Measurements from ENCODE around the gene ASB6. TPM values are rescaled to one million over a fixed set of nuclear protein-coding genes. Genes with fewer than 3 reads are reported as not detected.

The ASB6 gene
- total RNA-seq, 1 donor from 2014 or later = 18.1 TPM

- no peaks in the 10 kb centered on the region for H3K36me3 Mint-ChIP-seq (ENCODE audit: unreplicated experiment)
- no peak overlapping the region for H3K4me3 Mint-ChIP-seq (ENCODE audit: unreplicated experiment)
- no peaks in the 10 kb centered on the region for H3K9me3 Mint-ChIP-seq (ENCODE audit: unreplicated experiment)
- no peak for DNase-seq (ENCODE audit: extremely low spot score, unreplicated experiment)
- H3K27ac Mint-ChIP-seq (ENCODE audit: unreplicated experiment) = no peak overlapping the region
- peaks cover 22% of the 10 kb centered on the region for H3K4me1 Mint-ChIP-seq (ENCODE audit: unreplicated experiment)
- no peak for TF ChIP-seq CTCF (IDR thresholded peaks at IDR 0.05)
- no peaks in the 10 kb centered on the region for H3K27me3 Mint-ChIP-seq (ENCODE audit: unreplicated experiment)
Measured at GRCh38 chr9:129656795-129657390, 14.9 kb upstream of the ASB6 start.

GRCh38 chr9:129655696-129656095 is 13.7 kb upstream of the ASB6 start:
- Mint-ChIP-seq H3K27ac (ENCODE audit: unreplicated experiment) (no peak overlapping the region), H3K4me3 (ENCODE audit: unreplicated experiment) (no peak overlapping the region), H3K4me1 (ENCODE audit: unreplicated experiment) (peaks cover 22% of the 10 kb centered on the region), H3K9me3 (ENCODE audit: unreplicated experiment) (no peaks in the 10 kb centered on the region), H3K36me3 (ENCODE audit: unreplicated experiment) (no peaks in the 10 kb centered on the region), H3K27me3 (ENCODE audit: unreplicated experiment) (no peaks in the 10 kb centered on the region)
- DNase-seq (ENCODE audit: extremely low spot score, unreplicated experiment) = no peak
- no peak for TF ChIP-seq CTCF (IDR thresholded peaks at IDR 0.05)

GRCh38 chr9:129655154-129655553 is 13.2 kb upstream of the ASB6 start:
- peaks cover 25% of the 10 kb centered on the region for H3K4me1 Mint-ChIP-seq (ENCODE audit: unreplicated experiment)
- H3K4me3 Mint-ChIP-seq (ENCODE audit: unreplicated experiment) = no peak overlapping the region
- no peak for DNase-seq (ENCODE audit: extremely low spot score, unreplicated experiment)
- no peaks in the 10 kb centered on the region for H3K9me3 Mint-ChIP-seq (ENCODE audit: unreplicated experiment)
- H3K27ac Mint-ChIP-seq (ENCODE audit: unreplicated experiment) = no peak overlapping the region
- H3K36me3 Mint-ChIP-seq (ENCODE audit: unreplicated experiment) = no peaks in the 10 kb centered on the region
- H3K27me3 Mint-ChIP-seq (ENCODE audit: unreplicated experiment) = no peaks in the 10 kb centered on the region
- TF ChIP-seq CTCF (IDR thresholded peaks at IDR 0.05) = no peak

- Mint-ChIP-seq H3K27me3 (ENCODE audit: unreplicated experiment) (no peaks in the 10 kb centered on the region), H3K4me3 (ENCODE audit: unreplicated experiment) (no peak overlapping the region), H3K9me3 (ENCODE audit: unreplicated experiment) (no peaks in the 10 kb centered on the region), H3K27ac (ENCODE audit: unreplicated experiment) (no peak overlapping the region), H3K4me1 (ENCODE audit: unreplicated experiment) (peaks cover 31% of the 10 kb centered on the region), H3K36me3 (ENCODE audit: unreplicated experiment) (no peaks in the 10 kb centered on the region)
- TF ChIP-seq CTCF (IDR thresholded peaks at IDR 0.05) = no peak
- DNase-seq (ENCODE audit: extremely low spot score, unreplicated experiment) = no peak
Measured at GRCh38 chr9:129654554-129655040, 12.6 kb upstream of the ASB6 start.

- H3K36me3 Mint-ChIP-seq (ENCODE audit: unreplicated experiment) = no peaks in the 10 kb centered on the region
- H3K4me3 Mint-ChIP-seq (ENCODE audit: unreplicated experiment) = no peak overlapping the region
- DNase-seq (ENCODE audit: extremely low spot score, unreplicated experiment) = no peak
- no peaks in the 10 kb centered on the region for H3K9me3 Mint-ChIP-seq (ENCODE audit: unreplicated experiment)
- H3K27me3 Mint-ChIP-seq (ENCODE audit: unreplicated experiment) = no peaks in the 10 kb centered on the region
- H3K4me1 Mint-ChIP-seq (ENCODE audit: unreplicated experiment) = peaks cover 33% of the 10 kb centered on the region
- H3K27ac Mint-ChIP-seq (ENCODE audit: unreplicated experiment) = no peak overlapping the region
- TF ChIP-seq CTCF (IDR thresholded peaks at IDR 0.05) = no peak
Measured at GRCh38 chr9:129653823-129654553, 12.0 kb upstream of the ASB6 start.
